ENCODE results near the gene CATSPER4. TPM values are rescaled to one million over a fixed set of nuclear protein-coding genes. Genes with fewer than 3 reads are reported as not detected.

Gene CATSPER4
- not detected for total RNA-seq
- polyA plus RNA-seq (ENCODE audit: insufficient read depth in 1 of 8, insufficient read length in 8 of 8, low replicate concordance in 1 of 8), result under 1 TPM in 1 of 8 donors, not detected in 7; 0.06 TPM
- long read RNA-seq, donor 1, result 0 reads
- long read RNA-seq, donor 2, result 0 reads
- long read RNA-seq, donor 3, result 0 reads
- long read RNA-seq, donor 4, result 0 reads
- long read RNA-seq, donor 5, result 0 reads
- long read RNA-seq, donor 6, result 0 reads
- long read RNA-seq, donor 7, result 0 reads
- long read RNA-seq, donor 8, result 0 reads
- long read RNA-seq, donor 9, result 0 reads
- long read RNA-seq, donor 10, result 0 reads
- long read RNA-seq, donor 11, result 0 reads

GRCh38 chr1:26190373-26190987 is at the start of gene CATSPER4:
Gene CATSPER4, plus strand, starts transcription at chr1:26190602. Its CDS starts 26 bp downstream, at chr1:26190628.
- Histone ChIP-seq H3K36me3 (ENCODE audit: control insufficient read depth, insufficient read depth, low read length) (no peaks in the 10 kb centered on the region), H3K27ac (ENCODE audit: low read length) (no peak within 1 kb of the TSS), H3K4me1 (ENCODE audit: control insufficient read depth, insufficient read depth, low read length) (no peaks in the 10 kb centered on the region), H3K4me3 (ENCODE audit: low read length) (no peak within 1 kb of the TSS), H3K27me3 (ENCODE audit: control insufficient read depth, insufficient read depth, low read length) (no peaks in the 10 kb centered on the region), H3K9me3 (replicated peaks; ENCODE audit: control insufficient read depth, low read depth, low read length) (no peaks in the 10 kb centered on the region)
- WGBS (ENCODE audit: insufficient coverage), result 26% methylated on average over 9 of the region's 16 CpGs
- no peak for DNase-seq

GRCh38 chr1:26142159-26142558 is 48.2 kb upstream of the CATSPER4 start:
- no peak for DNase-seq
- WGBS (ENCODE audit: insufficient coverage), result no CpG with 5 or more reads among the region's 8 CpGs
- H3K4me3 ChIP-seq (ENCODE audit: low read length), result no peak overlapping the region
- H3K27ac ChIP-seq (ENCODE audit: low read length), result no peak overlapping the region
- H3K36me3 ChIP-seq (ENCODE audit: control insufficient read depth, insufficient read depth, low read length), result no peaks in the 10 kb centered on the region
- H3K4me1 ChIP-seq (ENCODE audit: control insufficient read depth, insufficient read depth, low read length), result peaks cover 5% of the 10 kb centered on the region
- no peaks in the 10 kb centered on the region for H3K9me3 ChIP-seq (replicated peaks; ENCODE audit: control insufficient read depth, low read depth, low read length)
- peaks cover 8% of the 10 kb centered on the region for H3K27me3 ChIP-seq (ENCODE audit: control insufficient read depth, insufficient read depth, low read length)

GRCh38 chr1:26145041-26145959 is 45.1 kb upstream of the CATSPER4 start:
- H3K4me1 ChIP-seq (ENCODE audit: control insufficient read depth, insufficient read depth, low read length), result peaks cover 5% of the 10 kb centered on the region
- H3K27me3 ChIP-seq (ENCODE audit: control insufficient read depth, insufficient read depth, low read length), result peaks cover 8% of the 10 kb centered on the region
- no peak overlapping the region for H3K27ac ChIP-seq (ENCODE audit: low read length)
- peak; percentile 85 for DNase-seq
- no peaks in the 10 kb centered on the region for H3K36me3 ChIP-seq (ENCODE audit: control insufficient read depth, insufficient read depth, low read length)
- H3K4me3 ChIP-seq (ENCODE audit: low read length), result no peak overlapping the region
- H3K9me3 ChIP-seq (replicated peaks; ENCODE audit: control insufficient read depth, low read depth, low read length), result no peaks in the 10 kb centered on the region
- WGBS (ENCODE audit: insufficient coverage), result 24% methylated on average over 11 of the region's 19 CpGs

- H3K36me3 ChIP-seq (ENCODE audit: control insufficient read depth, insufficient read depth, low read length), result no peaks in the 10 kb centered on the region
- WGBS (ENCODE audit: insufficient coverage), result 63% methylated on average over 5 of the region's 6 CpGs
- no peak for DNase-seq
Observed at GRCh38 chr1:26145960-26146294, 44.5 kb upstream of the CATSPER4 start.

GRCh38 chr1:26148887-26149286 is 41.5 kb upstream of the CATSPER4 start:
- Histone ChIP-seq H3K4me3 (ENCODE audit: low read length) (no peak overlapping the region), H3K4me1 (ENCODE audit: control insufficient read depth, insufficient read depth, low read length) (peaks cover 5% of the 10 kb centered on the region), H3K9me3 (replicated peaks; ENCODE audit: control insufficient read depth, low read depth, low read length) (no peaks in the 10 kb centered on the region), H3K27ac (ENCODE audit: low read length) (no peak overlapping the region), H3K27me3 (ENCODE audit: control insufficient read depth, insufficient read depth, low read length) (peaks cover 13% of the 10 kb centered on the region), H3K36me3 (ENCODE audit: control insufficient read depth, insufficient read depth, low read length) (no peaks in the 10 kb centered on the region)
- no peak for DNase-seq

More at GRCh38 chr1:26145960-26146294, 44.5 kb upstream of the CATSPER4 start:
- H3K27me3 ChIP-seq (ENCODE audit: control insufficient read depth, insufficient read depth, low read length), result peaks cover 10% of the 10 kb centered on the region
- H3K4me3 ChIP-seq (ENCODE audit: low read length), result no peak overlapping the region
- peaks cover 5% of the 10 kb centered on the region for H3K4me1 ChIP-seq (ENCODE audit: control insufficient read depth, insufficient read depth, low read length)
- no peak overlapping the region for H3K27ac ChIP-seq (ENCODE audit: low read length)
- no peaks in the 10 kb centered on the region for H3K9me3 ChIP-seq (replicated peaks; ENCODE audit: control insufficient read depth, low read depth, low read length)

GRCh38 chr1:26153966-26154532 is 36.4 kb upstream of the CATSPER4 start:
- no peaks in the 10 kb centered on the region for H3K9me3 ChIP-seq (replicated peaks; ENCODE audit: control insufficient read depth, low read depth, low read length)
- no peak overlapping the region for H3K27ac ChIP-seq (ENCODE audit: low read length)
- no peaks in the 10 kb centered on the region for H3K36me3 ChIP-seq (ENCODE audit: control insufficient read depth, insufficient read depth, low read length)
- H3K4me1 ChIP-seq (ENCODE audit: control insufficient read depth, insufficient read depth, low read length), result peaks cover 24% of the 10 kb centered on the region
- WGBS (ENCODE audit: insufficient coverage), result 80% methylated on average over 2 of the region's 5 CpGs
- peaks cover 28% of the 10 kb centered on the region for H3K27me3 ChIP-seq (ENCODE audit: control insufficient read depth, insufficient read depth, low read length)
- no peak overlapping the region for H3K4me3 ChIP-seq (ENCODE audit: low read length)
- no peak for DNase-seq

- Histone ChIP-seq H3K4me3 (ENCODE audit: low read length) (no peak overlapping the region), H3K27me3 (ENCODE audit: control insufficient read depth, insufficient read depth, low read length) (peaks cover 28% of the 10 kb centered on the region), H3K9me3 (replicated peaks; ENCODE audit: control insufficient read depth, low read depth, low read length) (no peaks in the 10 kb centered on the region), H3K4me1 (ENCODE audit: control insufficient read depth, insufficient read depth, low read length) (peaks cover 31% of the 10 kb centered on the region), H3K27ac (ENCODE audit: low read length) (no peak overlapping the region), H3K36me3 (ENCODE audit: control insufficient read depth, insufficient read depth, low read length) (no peaks in the 10 kb centered on the region)
- 20% methylated on average over 3 of the region's 9 CpGs for WGBS (ENCODE audit: insufficient coverage)
- DNase-seq, result no peak
Observed at GRCh38 chr1:26154750-26155149, 35.7 kb upstream of the CATSPER4 start.

- DNase-seq, result no peak
- Histone ChIP-seq H3K4me3 (ENCODE audit: low read length) (no peak overlapping the region), H3K36me3 (ENCODE audit: control insufficient read depth, insufficient read depth, low read length) (no peaks in the 10 kb centered on the region), H3K9me3 (replicated peaks; ENCODE audit: control insufficient read depth, low read depth, low read length) (no peaks in the 10 kb centered on the region), H3K27ac (ENCODE audit: low read length) (peak overlapping the region; percentile 69), H3K4me1 (ENCODE audit: control insufficient read depth, insufficient read depth, low read length) (peaks cover 31% of the 10 kb centered on the region), H3K27me3 (ENCODE audit: control insufficient read depth, insufficient read depth, low read length) (peaks cover 27% of the 10 kb centered on the region)
- 33% methylated on average over 11 of the region's 21 CpGs for WGBS (ENCODE audit: insufficient coverage)
Observed at GRCh38 chr1:26155370-26156284, 34.8 kb upstream of the CATSPER4 start.

GRCh38 chr1:26156285-26157038 is 33.9 kb upstream of the CATSPER4 start:
- peaks cover 39% of the 10 kb centered on the region for H3K4me1 ChIP-seq (ENCODE audit: control insufficient read depth, insufficient read depth, low read length)
- H3K9me3 ChIP-seq (replicated peaks; ENCODE audit: control insufficient read depth, low read depth, low read length), result no peaks in the 10 kb centered on the region
- H3K27ac ChIP-seq (ENCODE audit: low read length), result peak overlapping the region; percentile 49
- no peak overlapping the region for H3K4me3 ChIP-seq (ENCODE audit: low read length)
- peaks cover 29% of the 10 kb centered on the region for H3K27me3 ChIP-seq (ENCODE audit: control insufficient read depth, insufficient read depth, low read length)
- DNase-seq, result no peak
- no peaks in the 10 kb centered on the region for H3K36me3 ChIP-seq (ENCODE audit: control insufficient read depth, insufficient read depth, low read length)
- WGBS (ENCODE audit: insufficient coverage), result 12% methylated on average over 5 of the region's 12 CpGs
